HG03565 (cell line): ENCODE data around the gene RPL12.
"Not testable (repeated sequence)": the region's sequence is repeated elsewhere in the genome, so short reads cannot be mapped to it uniquely, and the experiment has no call there.

Source experiments
- ATAC-seq: cut with Tn5 transposase; IDR thresholded peaks from one replicate; pipeline ENCODE4 v1.9.1; 2021; ENCODE audit warnings: mild to moderate bottlenecking, moderate library complexity; ENCODE audit not compliant: unreplicated experiment

Gene RPL12

DNA sequence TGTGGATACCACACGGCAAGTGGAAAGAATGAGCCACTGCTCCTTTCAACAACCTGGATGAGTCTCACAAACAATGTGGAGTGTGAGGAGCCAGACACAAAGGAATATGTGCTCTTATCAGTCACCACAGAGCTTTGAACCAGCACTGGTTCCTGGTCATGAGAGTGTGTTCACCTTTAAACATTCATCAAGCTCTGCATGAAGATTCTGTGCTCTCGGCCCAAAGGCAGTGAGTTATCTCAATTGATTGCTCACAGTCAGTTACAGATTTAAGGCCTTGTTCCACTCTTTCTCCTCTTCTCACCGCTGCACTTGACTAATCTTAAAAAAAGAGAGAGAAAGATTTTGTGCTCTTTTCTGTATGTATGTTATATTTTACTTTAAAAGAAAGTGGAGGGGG, 19.5 kb upstream of the RPL12 start:
- ATAC-seq, result no peak

DNA sequence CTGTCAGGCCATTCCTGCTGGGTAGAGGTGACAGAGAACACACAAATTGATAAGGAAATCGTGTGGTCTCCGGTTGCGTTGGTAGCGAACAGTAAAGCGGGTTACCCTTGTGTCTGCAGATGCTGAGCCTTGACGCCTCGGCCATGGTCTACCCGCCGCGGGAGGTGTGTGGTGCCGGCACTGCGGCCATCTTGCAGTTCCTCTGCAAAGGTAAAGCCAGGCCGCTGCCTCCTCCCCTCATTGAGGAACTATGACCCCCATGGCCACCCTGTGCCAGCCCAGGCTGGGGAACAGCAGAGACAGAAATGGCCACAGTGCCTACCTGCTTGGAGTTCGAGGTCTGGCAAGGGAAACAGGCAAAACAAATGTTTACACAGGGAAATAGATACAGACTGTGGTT, 16.4 kb upstream of the RPL12 start:
- no peak for ATAC-seq

DNA sequence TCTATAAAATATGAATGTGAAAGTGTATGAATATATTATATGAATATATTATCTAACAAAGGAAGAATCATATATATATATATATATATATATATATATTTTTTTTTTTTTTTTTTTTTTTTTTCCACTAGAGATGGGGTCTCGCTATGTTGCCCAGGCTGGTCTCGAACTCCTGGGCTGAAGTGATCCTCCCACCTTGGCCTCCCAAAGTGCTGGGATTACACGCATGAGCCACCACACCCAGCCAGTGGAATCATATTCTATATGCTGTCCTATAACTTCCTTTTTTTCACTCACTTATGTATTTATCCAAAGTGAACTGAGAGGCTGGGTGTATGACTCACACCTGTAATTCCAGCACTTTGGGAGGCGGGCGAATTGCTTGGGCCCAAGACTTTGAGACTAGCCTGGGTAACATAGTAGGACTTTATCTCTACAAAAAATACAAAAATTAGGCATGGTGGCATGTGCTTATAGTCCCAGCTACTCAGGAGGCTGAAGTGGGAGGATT, 15.3 kb upstream of the RPL12 start:
- ATAC-seq, result not testable (repeated sequence)

DNA sequence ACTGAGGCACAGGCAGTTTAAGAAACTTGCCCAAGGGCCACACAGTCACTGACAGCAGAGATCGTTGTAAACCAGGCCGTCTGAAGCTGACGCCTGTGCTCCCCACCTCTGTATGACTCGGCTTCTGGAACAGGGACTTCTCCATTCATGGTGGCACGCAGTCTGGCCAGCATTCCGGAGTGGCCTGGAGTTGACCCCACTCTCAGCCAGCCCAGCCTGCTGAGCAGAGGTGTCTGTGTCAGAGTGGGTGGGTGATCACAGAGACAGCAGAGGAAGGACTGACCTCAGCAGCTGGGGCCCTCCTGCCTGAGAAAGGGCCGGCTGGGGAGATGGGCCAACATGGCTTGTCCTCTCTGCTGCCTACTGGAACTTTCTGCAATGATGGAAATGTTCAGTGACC, 12.7 kb upstream of the RPL12 start:
- no peak for ATAC-seq

DNA sequence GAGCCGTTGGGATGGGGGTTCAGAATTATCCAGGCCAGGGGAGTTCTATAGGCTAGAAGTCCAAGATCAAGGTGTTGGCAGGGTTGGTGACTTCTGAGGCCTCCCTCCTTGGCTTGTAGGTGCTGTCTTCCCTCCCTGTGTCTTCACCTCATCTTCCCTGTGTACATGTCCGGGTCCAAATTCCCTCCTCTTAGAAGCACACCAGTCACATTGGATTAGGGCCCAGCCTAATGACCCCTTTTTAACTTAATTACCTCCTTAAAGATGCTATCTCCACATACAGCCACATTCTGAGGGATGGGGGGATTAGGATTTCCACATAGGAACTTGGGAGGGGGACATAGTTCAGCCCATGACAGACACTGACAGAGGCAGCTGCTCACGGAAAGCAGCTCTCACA, 12.2 kb upstream of the RPL12 start:
- no peak for ATAC-seq

DNA sequence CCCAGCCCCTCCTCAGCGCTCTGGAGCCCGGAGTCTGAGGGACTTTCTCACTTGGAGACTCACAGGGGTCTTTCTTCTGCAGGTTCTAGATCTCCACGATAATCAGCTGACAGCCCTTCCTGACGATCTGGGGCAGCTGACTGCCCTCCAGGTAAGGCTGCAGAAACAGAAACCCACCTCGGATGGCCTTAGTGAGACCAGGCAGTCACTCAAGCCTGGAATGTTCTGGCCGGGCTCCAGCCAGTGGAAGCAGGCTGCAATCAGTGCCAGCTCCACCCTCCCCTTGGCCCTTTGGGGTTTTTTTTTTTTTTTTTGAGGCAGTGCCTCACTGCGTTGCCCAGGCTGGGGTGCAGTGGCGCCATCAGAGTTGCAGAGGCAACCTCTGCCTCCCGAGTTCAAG, 7.7 kb upstream of the RPL12 start:
- no peak for ATAC-seq

DNA sequence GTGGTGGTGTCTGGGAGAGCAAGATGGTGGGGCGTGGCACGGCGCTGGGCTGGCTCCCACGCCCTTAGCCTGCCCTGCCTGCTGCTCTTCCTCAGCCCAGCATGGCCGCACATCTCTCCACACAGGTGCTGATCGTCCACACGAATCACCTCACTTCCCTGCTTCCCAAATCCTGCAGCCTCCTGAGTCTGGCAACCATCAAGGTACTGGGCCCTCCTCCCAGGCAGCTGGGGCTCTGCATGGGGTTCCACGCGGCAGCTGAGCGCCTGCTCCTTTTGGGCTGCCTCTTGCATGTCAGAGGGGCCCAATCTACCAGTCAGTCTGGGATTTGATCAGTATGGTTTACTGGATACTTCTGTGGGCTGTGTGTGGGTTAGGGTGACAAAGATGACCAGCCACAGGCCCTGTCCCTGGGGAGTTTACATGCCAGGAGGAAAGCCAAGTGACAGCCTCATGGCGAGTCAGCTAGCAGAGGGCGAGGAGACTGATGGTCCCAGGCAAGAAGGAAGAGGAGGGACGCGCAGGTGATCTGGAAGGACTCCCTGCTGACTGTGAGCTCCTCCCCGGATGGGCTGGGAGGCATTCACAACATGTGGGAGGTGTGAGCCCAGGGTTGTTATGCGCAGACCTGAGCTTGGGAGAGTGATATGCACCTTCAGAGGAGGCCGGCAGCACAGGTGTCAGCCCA, 6.1 kb upstream of the RPL12 start:
- ATAC-seq, result no peak

DNA sequence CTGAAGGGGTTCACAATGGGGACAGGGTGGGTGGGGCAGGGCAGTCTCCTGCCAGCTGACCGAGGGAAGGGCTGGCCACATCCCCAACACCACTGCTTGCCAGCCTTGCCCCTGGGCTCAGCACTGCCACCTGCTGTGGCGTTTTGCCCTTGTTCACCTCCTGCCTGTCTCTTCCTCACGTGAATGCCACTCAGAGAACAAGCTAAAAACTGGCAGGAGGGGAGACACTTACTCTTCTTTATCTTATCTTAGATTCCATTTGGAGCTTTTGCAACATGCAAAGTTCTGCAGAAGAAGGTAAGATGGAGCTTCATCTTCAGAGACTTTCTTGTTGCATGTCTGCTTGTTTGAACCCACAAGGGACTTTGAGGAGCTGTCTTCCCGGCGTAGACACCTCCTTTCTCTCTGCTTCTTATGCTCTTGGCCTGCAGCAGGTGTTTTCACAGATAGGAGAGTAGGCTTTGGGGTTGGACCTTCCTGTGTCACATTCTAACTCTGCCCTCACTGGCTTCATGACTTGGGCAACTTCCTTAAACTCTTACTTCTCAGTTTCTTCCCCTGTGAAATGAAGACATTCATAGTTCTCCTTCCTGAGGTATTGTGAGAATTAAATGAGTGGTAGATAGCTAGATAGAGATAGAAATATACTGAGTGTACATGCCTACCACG, 4.3 kb upstream of the RPL12 start:
- no peak for ATAC-seq

DNA sequence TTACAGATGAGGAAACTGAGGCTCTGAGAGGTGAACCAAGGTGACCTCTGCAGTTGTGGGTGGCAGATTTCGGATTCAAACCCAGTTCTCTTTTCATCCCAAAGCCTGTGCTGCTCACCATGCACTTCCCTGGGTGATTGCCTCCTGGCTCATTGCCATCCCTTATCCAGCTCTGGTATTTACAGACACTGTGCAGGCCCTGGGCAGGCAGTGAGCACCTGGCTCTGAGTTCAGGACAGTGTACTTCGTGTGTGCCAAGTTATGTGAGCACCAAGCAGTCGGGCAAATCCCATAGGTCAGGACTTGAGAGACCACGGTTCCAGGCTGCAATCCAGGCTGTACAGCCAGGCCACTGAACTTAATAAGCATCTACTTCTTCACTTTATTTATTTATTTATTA, 1.5 kb upstream of the RPL12 start:
- no peak for ATAC-seq

DNA sequence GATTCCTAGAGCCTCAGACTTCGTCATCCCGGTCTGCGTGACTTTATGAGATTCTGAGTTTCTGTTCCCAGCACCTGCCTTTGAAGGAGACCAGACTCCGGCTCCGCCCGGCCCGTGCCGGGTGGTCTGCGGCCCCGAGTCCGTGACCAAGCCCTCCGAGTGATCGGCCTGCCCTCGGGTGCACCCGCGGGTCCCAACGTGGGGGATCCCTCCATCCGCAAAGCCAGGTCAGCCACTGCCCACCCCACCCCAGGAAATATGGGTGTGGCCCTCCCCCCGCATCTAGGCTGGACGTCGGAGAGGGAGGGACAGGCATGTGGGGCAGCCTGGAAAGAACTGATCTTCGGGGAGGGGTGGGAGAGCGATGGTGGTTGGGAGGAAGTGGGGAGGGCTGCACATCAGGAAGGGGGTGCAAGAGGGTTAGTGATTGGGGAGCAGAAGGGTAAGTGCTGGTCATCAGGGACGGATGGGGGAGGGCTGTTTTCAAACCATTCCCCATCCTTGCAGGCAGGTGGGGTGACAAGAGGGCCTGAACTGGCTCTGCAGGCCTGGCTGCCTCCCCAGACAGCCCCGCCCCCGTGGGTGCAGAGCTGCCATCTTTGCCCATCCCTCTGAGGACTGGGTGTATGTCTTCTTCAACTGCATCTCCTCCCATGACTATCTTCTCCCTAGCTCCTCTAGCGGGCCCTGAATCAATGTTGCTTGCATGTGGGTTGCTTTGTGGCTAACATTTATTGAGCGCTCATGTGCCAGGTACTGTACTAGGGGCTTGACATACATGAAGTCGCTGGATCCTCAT, 851 bp upstream of the RPL12 start:
- ATAC-seq, result no peak

DNA sequence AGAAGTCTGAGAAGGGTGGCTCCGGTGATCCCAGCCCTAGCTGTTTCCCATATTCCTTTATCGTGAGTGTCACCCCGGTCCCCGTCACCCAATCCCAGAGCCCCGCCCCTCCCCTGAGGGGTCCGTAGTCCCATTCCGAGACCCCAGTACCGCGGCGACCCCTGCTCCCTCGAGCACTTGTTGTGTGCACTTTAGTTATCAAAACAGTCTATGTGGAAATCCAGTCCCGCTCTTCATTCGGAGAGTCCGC, 327 bp upstream of the RPL12 start:
- ATAC-seq, result no peak

DNA sequence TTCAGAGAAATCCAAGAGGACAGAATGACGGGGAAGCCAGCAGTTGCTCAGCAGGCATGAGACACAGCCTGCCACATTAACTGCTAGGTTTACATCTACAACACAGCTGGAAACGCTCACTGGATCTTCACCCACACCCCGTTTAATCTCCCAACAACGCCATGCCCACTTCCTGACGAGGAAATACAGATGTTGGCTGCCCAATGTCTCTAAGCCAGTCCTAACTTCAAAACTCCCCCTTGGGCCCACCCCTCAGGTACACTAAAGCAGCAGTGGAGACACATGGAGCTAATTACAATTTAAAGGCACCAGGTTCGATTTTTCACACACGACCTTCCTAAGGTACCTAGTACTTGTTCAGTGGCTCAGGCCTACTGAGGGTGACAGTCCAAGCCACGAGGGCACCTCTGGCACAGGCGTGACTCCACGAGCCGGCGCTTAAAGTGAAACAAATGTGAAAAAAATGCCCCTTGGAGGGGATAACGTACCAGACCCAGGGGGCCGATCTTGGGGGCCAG, 904 bp downstream of the RPL12 start:
- ATAC-seq, result no peak

DNA sequence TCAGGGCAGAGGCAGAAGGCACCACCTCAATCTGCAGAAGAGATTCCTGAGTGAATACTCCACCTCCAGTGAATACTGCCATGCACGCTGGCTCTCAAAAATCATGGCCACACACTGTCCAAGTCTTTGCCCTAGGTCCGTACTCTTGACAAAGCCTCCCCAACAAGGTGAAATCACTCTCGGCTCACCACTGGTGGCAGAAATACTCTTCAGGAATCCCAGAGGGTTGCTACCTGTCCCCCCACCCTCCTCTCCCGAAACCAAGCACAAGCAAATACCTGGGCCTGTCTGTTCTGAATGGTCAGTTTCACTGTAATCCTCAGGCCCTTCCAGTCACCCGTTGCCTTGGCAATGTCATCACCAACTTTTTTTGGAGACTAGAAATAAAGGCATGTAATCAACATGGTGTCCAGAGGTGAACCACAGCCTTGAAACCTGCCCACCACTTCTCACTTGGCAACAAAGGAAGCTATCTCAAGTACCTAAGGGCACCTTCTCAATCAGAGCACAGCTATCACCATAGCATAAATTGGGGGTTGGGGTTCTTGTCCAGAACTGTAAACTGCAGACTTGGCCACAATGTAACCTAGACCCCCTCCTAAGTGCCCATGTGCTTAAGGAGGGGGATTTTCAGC, 1.8 kb downstream of the RPL12 start:
- ATAC-seq, result no peak

DNA sequence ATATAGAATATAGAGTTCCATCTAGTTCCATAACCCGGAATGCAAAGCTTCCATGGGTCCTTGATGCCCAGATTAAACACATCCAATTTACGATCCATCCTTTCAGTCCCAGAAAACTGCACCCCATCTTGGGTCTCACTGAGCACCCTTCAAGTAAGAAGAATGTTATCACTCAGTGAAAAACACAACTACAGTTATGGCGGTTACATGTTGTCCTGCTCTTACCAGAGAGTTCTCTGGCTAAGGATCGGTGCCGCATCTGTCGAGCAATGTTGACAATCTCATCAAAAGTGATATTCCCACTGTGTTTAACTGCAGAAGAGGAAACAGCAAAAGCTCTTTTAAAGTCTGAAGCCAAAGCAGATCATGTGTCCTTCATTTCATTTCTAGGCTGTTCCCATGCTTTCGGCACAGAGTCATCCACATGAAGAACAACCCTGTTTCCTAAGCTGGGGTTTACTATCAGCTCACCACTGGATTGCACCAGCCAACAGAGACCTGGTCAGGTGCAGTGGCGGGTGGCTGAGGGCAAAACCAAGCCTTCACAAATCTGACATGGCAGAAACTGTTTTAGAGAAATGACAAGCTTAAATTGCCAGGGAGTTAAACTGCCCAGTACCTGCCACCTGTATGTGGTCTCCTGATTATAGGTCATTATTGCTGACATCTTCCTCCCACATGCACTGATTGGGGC, 2.9 kb downstream of the RPL12 start:
- ATAC-seq, result no peak

DNA sequence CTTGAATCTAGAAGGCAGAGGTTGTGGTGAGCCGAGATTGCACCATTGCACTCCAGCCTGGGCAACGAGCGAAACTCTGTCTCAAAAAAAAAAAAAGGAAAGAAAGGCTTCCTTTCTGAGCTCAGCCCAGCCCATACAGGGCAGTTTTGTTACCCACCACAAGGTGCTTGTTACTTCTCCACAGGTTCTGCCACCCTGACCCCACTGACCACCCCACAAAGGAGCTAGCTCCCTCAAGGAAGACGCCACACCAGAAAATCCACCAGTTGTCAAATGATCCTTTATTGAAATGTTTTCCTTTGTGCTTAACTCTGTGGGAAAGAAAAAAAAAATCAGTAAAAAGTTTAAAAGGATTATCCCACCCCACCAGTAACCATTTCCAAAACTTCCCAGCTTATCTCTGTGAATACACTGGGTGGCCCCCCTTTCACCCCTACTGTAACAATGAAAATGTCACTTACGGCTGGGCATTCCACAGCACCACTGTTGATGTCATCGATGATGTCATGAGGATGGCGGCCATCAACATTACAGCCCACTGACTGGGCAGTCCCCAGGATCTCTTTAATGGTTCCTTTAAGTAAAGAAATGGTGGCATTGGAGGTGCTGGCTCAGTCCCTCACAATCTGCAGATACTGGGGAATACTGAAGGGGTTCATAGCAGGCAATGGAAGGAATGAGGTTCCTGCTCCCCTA, 3.6 kb downstream of the RPL12 start:
- no peak for ATAC-seq

DNA sequence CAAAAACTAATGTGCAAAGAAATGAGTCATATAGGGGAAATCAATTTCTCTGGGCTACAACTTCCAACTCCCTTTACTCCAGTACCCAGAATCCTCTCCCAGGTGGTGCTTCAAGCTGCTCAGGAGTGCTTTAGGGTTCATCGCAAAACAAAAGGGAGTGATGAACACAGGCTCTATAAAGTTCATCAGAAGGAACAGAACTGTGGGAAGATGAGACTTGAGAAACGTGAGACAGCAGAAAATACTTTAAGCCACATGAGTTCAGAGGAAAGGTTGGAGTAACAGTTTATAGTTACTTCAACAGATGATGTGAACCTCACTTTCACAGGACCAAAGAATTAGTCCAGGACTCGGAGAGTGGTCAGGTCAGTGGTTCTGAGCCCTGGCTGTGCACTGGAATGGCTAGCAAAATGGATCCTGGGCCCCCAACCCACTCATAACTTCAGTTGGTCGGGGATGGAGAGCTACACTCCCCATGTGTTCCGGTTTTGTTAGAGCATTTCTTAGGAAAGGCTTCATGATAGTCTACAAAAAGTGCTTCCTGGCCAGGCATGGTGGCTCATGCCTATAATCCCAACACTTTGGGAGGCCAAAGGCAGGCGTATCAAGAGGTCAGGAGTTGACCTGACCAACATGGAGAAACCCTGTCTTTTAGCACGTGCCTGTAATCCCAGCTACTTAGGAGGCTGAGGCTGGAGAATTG, 4.3 kb downstream of the RPL12 start:
- ATAC-seq, result no peak

DNA sequence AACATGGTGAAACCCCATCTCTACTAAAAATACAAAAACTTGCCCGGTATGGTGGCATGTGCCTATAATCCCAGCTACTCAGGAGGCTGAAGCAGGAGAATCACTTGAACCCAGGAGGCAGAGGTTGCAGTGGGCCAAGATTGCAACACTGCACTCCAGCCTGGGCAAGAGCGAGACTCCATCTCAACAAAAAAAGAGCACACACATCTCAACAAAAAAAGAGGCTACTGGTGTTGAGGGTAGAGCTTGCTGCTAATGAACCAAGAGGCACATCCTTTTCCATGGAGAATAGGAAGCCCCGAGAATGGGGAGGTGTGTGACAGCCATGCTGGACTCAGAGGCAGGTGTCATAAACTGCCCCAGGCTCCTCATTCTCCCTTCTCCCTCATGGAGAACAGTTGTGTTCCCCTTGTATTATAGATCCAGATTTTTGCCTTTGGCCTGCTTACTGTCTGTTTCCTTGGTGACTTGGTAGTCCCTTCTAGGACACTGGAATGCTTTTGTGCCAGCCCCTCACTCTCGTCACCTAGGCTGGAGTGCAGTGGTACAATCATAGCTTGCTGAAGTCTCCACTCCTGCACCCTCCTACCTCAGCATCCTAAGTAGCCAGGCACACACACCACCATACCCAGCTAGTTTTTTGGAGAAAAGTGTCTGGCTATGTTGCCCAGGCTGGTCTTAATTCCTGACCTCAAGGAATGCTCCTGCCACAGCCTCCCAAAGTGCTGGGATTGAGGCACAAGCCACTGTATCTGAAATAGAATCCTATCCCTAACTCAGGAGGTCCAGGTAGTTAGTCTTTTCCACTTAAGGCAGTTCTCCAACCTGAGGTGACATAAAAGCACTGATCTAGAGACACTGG, 5.1 kb downstream of the RPL12 start:
- no peak for ATAC-seq

DNA sequence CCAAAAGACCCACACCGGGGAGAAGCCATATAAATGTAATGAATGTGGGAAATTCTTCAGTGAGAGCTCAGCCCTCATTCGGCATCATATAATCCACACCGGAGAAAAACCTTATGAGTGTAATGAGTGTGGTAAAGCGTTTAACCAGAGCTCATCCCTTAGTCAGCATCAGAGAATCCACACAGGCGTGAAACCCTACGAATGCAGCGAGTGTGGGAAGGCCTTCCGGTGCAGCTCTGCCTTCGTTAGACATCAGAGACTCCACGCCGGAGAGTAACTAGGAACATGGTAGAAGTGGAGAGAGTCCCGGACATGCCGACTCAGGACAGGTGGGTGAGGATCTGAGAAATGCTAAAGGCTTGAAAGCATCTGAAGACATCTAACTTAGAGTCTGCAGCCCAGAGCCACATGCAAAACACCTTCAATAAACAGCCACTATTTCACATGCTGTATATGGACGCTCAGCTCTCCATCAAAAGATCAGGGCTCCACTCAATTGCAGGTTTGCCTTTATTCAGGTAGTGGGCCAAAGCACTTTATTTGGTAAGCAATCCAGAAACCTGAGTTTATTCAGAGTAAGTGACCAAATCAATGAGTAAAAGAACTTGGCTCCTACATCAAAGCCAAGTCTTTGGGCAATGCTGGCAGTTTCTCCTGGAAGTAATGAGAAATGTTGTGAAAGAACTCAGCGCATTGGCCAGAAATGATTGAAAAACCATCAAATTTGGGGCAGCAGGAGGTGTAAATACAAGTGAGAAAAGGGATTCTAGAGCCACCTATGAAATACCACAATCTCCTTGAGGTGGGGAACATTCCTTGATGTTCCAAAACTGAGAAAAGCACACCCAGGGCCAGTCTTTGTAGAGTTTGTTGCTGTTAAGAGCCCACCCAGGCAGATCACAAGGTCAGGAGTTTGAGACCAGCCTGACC, 6.0 kb downstream of the RPL12 start:
- no peak for ATAC-seq
